NCI-H1105 (cell line): ENCODE data around the gene RAB5B.
"Not testable (repeated sequence)": the region's sequence is repeated elsewhere in the genome, so short reads cannot be mapped to it uniquely, and the experiment has no call there.

Source experiments
- DNase-seq: peaks from one replicate; lab custom pipeline; 2025; lab: John Stamatoyannopoulos, UW

The RAB5B gene

DNA sequence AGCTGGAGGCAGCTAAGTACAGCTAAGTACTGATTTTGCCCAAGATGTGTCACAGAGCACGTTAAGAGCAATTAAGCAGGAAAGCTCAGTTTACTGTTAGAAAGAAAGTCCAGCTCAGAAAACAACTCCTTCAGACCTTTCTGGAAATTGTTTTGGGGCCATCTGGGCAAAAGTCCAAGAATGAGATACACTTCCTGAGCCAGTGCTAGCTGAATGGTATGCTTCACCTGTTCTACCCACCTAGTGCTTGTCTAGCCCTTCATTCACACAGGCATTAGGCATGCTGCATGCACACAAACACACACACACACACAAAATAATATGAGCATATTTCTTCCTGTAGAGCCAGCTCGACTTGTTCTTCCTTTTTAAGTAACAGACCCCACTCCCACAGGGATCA, 40.3 kb downstream of the RAB5B start:
- DNase-seq: peak; percentile 1

DNA sequence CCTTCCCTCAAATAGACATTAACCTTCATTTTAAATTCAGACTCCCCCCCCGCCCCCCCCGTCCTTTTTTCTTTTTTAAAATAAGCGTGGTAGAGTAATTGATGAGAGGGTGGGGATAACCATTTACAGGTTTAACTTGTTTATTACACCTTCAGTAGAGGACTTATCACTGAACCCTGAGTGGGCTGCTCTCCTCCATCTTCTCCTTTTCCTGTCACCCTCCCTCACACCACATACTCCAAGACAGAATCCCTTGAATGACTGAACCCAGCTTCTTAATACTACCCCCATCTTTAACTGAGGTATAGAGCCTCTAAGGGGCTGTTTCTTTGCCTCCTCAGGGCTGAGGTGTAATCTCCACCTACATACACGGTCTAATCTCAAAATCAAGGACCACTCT, 43.3 kb downstream of the RAB5B start:
- no peak for DNase-seq

DNA sequence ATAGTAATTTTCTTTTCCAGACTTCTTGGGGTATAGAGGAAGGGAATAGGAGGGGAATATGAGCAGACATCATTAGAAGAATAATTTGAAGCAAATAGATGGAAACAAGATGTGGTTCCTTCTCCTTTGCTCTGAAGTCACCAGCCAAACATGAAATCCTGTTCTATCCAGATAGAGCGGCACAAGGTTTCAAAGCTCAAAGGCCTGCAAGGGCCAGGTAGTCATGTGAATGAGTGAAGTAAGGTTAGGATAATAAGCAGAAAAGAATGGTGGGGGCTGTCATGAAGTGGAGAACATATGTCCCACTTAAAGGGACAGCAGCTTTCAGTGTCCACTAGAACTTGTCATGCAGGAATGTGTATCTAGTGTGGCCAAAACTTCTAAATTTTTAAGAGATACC, 44.5 kb downstream of the RAB5B start:
- DNase-seq: no peak

DNA sequence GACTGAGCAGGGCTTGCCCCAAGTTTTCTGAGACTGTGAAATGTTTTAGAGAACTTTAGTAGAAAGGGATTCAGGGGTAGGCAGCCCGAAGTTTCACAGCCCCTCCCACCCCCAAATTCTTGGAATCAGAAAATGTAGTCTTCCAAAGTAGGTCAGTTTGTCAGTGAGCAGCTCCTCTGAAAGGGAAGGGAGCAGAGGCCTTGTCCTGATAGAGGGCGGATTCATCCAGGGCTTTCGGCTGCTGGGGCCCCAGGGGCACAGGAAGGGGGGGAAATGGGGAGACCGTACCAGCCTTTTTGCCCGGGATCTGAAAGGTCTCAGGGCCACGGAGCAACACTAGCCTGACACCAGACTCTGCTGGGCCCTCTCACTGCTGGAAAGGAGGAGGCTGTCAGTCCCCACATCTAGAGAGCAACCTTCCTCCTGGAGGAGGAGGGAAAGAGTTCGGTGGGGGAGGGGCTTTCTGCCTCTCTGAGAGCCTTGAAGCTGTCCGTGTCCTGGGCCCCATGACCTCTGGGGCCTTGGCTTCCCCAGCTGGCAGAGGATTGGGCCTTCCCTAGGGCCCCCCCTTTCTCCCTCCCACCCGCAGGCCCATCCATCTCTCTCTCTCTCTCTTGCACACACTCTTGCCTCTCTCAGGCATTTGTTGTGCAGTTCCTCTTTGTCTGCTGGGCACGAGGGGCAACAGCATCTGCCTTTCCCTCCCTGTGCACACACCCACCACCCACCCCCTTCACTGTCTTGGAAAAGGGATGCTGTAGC, 46.7 kb downstream of the RAB5B start, which contains the start of gene IKZF4:
IKZF4 (plus strand) TSS at position 621 of the 762 bp plus-strand sequence. CDS start 451 bp downstream, outside the sequence.
- no peak for DNase-seq

DNA sequence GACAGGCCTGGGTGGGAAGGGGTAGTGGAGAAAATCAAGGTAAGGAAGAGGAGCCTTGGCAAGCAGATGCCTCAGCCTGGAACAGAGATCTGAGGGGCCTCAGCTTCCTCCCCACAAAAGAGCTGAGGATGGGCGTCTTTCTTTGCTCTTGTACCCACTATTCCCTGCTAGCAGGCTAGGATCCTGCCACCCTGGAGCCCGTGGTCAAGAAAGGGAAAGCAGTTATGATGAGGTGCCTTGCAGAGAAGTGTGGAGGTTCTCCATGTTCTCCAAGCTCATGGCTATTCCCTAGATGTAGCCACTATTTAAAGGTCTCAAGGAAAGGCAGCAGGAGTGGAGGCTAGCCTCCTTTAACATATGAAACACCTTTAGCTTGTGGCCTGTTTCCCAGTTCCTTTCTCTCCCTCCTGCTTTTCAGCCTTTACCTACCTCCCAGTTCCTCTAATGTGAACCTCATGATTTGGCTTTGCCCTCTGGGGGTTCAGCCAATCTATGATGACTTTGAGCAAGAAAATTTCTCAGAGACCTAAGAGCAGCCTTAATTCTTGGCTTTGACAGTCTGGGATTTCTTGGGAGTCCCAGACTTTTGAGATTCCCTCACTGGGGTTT, 48.1 kb downstream of the RAB5B start:
- no peak for DNase-seq

DNA sequence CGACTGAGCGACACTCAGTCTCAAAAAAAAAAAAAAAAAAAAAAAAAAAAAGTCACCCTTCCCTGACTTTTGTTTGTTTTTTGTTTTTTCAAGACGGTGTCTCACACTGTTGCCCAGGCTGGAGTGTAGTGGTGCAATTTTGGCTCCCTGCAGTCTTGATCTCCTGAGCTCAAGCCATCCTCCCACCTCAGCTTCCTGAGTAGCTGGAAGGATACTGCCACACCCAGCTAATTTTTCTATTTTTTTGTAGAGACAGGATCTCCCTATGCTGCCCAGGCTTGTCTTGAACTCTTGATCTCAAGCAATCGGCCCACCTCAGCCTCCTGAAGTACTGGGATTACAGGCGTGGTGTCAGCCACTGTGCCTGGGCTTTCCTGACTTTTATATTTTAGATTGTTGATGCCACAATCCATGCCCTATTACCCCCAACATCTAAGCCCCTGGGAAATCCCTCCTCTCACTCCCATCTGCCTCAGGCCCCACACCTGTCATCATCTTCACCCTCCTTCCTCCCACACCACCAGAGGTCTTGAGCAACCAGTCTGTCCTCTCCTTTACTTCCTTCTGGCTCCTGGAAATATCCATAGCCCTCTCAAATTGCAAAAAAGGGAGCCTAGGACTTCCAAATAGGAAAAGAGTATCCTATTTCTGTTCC, 54.8 kb downstream of the RAB5B start:
- DNase-seq: no peak

DNA sequence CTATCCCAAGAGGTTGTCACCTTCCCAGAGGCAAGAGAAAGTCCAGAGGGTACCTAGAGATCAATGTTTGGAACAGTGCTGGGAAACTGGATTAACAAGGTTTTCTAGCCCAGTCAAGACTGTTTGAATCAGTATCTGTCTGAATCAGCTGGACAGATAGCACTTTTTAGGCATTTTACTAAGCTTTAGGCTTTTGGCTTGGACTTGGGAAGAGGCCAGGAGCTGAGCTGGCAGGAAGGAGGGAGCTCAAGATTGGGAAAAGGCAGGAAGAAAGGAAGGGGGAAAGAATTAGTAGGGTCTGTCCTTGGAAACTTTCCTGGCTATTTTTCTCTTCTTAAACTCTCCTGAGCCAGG, 55.3 kb downstream of the RAB5B start:
- no peak for DNase-seq

DNA sequence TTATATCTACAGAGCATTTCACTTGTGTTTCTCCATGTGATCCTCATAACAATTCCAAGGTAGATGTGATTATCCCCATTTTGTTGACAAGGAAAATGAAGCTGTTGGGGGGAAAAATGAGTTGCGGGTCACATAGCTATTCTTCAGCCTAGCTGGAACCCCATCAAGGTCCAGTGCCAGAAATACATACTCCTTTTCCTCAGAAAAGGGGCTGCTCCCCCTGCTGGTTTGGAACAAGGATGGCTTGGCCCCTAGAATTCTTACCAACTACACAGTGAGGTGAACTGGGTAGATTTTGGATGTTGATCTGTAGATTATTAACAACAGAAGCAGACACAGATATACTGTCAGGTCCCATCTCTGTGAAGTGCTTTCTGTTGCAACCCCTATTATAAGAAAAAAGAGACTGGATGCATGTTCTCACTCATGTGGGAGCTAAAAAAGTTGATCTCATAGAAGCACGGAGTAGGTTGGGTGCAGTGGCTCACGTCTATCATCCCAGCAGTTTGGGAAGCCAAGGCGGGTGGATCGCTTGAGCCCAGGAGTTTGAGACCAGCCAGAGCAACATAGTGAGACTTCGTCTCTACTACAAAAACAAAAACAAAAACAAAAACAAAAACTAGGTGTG, 55.9 kb downstream of the RAB5B start:
- DNase-seq: peak; percentile 1

DNA sequence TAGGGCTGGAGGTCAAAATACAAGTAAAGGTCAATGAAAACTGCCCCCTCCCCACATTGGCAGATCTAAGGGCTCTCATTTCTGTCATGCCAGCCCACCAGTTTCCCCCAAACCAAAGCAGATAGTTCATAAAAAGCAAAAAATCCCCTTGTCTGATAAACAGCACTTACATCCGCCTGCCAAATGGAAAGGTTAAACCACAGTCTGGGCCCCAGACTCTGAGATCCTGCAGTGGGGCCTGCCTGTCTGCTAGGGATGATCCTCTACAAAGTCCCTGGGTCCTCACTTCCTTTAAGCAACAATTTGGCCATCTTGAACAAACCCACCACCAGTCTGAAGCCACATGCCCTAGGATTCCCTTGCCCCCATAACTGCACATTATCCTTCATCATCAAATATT, 58.1 kb downstream of the RAB5B start:
- DNase-seq: no peak

DNA sequence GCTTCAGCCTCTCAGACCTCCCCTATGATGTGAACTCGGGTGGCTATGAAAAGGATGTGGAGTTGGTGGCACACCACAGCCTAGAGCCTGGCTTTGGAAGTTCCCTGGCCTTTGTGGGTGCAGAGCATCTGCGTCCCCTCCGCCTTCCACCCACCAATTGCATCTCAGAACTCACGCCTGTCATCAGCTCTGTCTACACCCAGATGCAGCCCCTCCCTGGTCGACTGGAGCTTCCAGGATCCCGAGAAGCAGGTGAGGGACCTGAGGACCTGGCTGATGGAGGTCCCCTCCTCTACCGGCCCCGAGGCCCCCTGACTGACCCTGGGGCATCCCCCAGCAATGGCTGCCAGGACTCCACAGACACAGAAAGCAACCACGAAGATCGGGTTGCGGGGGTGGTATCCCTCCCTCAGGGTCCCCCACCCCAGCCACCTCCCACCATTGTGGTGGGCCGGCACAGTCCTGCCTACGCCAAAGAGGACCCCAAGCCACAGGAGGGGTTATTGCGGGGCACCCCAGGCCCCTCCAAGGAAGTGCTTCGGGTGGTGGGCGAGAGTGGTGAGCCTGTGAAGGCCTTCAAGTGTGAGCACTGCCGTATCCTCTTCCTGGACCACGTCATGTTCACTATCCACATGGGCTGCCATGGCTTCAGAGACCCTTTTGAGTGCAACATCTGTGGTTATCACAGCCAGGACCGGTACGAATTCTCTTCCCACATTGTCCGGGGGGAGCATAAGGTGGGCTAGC, 60.9 kb downstream of the RAB5B start:
- DNase-seq: no peak

DNA sequence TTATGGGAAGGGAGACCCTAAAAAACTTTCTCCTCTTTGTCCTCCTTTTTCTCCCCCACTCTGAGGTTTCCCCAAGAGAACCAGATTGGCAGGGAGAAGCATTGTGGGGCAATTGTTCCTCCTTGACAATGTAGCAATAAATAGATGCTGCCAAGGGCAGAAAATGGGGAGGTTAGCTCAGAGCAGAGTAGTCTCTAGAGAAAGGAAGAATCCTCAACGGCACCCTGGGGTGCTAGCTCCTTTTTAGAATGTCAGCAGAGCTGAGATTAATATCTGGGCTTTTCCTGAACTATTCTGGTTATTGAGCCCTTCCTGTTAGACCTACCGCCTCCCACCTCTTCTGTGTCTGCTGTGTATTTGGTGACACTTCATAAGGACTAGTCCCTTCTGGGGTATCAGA, 63.3 kb downstream of the RAB5B start:
- DNase-seq: no peak

DNA sequence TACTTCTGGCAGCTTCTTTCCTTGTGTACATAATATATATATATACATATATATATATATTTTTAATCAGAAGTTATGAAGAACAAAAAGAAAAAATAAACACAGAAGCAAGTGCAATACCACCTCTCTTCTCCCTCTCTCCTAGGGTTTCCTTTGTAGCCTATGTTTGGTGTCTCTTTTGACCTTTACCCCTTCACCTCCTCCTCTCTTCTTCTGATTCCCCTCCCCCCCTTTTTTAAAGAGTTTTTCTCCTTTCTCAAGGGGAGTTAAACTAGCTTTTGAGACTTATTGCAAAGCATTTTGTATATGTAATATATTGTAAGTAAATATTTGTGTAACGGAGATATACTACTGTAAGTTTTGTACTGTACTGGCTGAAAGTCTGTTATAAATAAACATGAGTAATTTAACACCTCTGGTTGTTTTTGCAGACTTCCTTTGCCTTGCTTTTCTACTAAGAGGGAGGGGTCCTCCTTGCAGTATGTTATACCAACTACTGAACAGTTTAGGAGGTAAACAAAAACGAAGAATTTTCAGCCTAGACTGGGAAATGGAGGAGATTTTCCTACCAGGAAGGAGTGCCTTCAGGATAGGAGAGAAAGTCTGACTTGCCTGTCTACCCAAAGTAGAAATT, 64.3 kb downstream of the RAB5B start:
- DNase-seq: no peak

DNA sequence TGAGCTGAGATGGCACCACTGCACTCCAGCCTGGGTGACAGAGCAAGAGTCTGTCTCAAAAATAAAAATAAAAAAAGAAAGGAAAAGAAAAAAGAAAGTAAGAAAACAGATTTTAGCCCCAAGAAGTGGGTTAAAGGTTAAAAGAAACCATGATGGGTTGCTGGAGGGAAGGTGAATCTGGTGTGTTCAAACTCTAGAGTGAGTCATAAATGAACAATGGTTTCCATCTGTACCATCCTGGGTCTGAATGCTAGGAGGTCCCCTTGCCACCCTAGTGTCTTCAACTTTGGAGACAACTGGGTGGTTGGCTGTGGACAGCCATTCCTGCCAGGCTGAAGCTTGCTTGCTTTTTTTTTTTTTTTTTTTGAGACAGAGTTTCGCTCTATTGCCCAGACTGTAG, 66.3 kb downstream of the RAB5B start:
- no peak for DNase-seq

DNA sequence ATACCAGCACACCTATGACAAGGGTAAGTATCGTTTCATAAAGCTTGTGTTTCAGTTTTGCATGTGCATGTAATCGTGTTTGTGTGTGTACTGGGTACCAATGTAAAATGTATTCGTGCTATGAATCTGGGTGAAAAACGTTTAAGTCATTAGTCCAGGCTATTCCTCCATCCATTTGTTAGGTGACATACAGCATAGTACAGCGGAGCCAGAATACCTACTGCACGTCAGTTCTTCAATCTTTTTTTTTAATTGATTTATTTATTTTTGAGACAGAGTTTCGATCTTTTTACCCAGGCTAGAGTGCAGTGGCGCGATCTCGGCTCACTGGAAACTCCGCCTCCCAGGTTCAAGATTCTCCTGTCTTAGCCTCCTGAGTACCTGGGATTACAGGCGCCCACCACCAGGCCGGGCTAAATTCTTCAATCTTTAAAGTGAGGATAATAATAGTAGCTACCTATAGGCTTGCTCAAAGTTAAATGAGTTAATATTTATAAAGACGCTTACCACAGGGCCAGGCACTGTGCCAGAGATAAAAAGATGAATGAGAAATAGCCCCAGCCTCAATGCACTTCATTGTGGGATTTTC, 67.2 kb downstream of the RAB5B start:
- no peak for DNase-seq

DNA sequence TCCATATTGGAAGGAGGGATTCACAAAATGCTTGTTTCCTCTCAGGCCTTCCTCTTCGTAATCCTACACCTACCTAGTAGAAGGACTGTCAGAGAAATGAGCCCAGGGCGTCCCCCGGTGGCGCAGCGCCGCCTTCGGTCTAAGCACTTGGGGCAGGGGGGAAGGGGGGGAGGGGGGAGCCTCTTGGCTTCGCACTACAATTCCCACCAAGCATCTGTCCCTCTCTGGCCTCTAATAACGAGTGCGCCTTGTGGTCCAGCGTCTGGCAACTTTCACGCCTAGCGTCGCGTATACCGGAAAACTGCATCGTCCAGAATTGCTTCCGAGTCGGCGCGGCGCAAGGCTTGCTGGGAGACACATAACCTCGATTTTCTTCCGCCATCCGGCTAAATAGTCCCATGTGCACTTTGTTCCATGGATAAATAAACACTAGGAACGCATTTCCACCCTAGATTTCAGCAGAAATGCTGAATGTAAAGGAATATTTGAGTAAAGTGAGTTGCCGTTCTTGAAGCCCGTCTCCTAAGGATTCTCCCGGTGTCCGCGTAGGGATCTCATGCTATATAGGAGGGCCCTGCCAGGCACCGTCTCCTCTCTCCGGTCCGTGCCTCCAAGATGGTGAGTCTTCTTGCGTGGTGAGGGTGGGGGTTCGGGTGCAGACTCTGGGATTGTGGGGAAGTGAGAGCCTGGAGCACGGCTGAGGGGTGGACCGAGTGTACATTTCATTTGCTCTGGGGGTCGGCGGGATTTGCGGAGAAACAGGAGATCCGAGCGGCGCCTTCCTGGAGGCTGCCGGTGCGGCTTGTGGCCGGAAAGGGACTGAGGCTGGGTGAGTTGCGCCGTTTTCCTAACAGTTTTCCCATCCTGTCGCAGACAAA, 67.9 kb downstream of the RAB5B start, which contains the start of gene RPS26:
RPS26 (plus strand) TSS at position 367 of the 878 bp plus-strand sequence; CDS start at position 616, 249 bp downstream.
- peak; percentile 91 for DNase-seq

DNA sequence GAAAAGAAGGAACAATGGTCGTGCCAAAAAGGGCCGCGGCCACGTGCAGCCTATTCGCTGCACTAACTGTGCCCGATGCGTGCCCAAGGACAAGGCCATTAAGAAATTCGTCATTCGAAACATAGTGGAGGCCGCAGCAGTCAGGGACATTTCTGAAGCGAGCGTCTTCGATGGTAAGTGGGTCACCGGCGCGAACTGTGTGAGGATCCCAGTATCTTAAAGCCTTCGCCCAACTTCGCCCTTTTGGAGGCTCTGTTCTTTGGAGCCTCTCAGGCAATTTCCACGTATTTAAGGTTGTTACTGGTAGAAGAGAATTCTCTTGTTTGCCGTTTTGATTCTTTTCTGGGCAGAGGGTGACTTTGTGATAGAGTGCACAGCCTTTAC, 68.5 kb downstream of the RAB5B start:
- not testable (repeated sequence) for DNase-seq

DNA sequence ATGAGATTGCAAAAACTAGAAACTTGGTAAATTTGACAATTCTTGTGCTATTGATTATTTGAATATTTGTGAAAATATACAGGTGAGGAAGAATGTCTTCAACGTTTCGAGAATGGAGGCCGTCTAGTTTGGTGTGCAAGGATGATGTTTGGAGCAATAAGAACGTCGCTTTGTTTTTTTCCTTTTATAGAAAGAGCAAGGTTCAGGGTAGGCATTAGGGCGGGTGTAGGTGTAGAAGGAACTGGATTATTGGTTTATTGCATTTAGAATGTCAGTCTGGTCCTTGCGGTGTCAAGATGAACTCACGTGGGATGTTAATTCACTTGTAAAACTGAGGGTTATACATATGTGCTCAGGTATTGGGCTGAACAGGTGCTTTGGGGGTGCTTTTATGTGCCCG, 69.0 kb downstream of the RAB5B start:
- no peak for DNase-seq
